WI38 (cell line): ENCODE results near the gene CPT1A.
"Not testable (repeated sequence)": the region's sequence is repeated elsewhere in the genome, so short reads cannot be mapped to it uniquely, and the experiment has no call there.

ENCODE experiments used
- H3K4me3 ChIP-seq: 2 replicates; pipeline ENCODE4 v1.5.1; 2011; ENCODE audit warnings: low read depth, mild to moderate bottlenecking, control low read depth, low read length
- TF ChIP-seq, protein P1 (sequence below): IDR thresholded peaks from 2 replicates; pipeline ENCODE4 v1.5.1; 2012; ENCODE audit warnings: low read depth, mild to moderate bottlenecking, control low read depth, low read length

The CPT1A gene

DNA sequence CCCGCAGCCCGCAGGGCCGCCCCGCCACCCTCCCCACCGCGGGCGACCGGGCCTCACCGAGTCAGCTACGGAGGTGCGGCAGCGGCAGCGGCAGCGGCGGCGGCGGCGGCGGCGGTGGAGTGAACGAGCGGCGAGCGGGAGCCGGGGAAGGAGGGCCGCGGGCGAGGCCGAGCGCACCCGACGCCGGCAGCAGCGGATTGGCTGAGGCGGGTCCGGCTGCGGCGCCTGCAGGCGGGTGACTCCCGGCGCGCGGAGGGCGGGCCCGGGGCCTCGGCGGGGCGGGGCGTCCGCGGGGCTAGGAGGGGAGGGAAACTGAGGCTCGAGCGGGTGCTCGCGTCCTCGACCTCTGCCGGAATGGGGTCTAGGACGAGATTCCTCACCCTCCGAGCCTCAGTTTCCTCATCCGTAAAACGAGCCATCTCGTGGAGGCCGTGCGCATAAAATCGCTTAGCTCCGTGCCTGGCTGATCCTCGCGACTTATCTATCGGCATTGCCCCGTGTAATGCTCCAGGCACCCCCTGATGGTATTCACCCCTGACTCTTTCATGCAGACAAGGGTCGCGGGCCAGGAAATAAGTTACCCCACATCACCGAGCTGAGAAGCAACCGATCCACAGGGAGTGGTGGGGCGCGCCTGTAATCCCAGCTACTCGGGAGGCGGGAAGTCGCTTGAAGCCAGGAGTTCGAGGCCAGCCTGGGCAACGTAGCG, at the start of gene CPT1A:
Gene CPT1A, minus strand, starts transcription at position 199 of the 709 bp plus-strand sequence. CDS start 26,442 bp downstream, outside the sequence.
- TF ChIP-seq, protein P1, sequence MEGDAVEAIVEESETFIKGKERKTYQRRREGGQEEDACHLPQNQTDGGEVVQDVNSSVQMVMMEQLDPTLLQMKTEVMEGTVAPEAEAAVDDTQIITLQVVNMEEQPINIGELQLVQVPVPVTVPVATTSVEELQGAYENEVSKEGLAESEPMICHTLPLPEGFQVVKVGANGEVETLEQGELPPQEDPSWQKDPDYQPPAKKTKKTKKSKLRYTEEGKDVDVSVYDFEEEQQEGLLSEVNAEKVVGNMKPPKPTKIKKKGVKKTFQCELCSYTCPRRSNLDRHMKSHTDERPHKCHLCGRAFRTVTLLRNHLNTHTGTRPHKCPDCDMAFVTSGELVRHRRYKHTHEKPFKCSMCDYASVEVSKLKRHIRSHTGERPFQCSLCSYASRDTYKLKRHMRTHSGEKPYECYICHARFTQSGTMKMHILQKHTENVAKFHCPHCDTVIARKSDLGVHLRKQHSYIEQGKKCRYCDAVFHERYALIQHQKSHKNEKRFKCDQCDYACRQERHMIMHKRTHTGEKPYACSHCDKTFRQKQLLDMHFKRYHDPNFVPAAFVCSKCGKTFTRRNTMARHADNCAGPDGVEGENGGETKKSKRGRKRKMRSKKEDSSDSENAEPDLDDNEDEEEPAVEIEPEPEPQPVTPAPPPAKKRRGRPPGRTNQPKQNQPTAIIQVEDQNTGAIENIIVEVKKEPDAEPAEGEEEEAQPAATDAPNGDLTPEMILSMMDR = no peak
- peak within 1 kb of the TSS; percentile 82 for H3K4me3 ChIP-seq

DNA sequence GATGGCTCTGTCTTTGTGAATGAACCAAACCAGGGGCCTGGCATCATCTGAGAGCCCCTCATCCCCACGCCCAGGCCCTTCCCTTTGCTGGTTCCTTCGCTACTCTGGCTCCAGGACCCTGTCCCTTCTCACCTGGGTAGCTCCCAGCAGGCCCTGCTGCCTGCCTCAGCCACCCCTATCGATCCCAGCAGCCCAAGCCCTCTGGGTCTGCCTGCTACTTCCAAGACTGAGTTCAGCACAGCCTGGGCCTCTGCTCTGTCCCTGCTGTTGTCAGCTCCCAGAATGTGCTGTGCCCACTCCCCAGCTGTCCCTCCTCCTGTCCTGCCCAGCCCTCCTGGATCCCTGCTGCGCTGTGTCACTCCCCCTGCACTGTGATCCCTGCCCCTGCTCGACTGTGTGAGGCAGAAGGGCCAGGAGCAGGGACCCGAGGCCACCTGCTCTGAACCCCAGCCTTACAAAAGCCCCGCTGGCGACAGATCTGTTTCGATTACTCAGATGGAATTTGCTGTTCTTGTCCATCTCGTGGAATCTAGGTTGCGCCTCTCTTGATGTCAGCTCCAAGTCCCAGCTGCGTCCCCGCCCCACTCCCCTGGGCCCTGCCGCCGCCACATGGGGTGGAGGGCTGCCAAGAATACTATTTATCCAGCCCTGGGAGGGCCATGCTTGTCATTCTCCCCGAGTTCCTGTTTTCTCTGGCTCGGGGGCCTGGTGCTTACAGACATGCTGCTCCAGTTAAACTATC, 48.9 kb upstream of the CPT1A start:
- TF ChIP-seq, protein P1 = no peak; the same call in 1 of the 2 replicates

DNA sequence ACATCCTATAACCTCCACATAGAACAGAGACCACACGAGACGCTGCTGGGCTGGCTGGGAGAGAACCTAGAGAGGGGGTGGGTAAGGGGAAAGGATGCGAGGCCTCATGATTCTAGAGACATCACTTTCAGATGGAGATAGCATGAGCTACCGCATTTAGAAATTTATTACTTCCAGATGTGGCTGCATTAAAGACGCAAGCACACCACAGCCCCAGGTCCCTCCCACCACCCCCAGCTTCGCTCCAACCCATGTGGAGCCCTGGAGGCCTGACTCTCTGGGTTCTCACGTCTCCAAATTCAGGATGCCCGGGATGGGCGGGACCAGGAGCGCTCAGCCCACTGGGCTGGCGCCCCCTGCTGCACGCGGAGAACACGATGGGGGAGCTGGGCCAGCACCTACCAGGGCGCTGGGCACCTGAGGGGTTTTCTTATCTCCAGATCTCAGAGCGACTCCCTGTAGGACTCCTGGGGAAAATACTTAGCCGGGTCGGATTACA, 48.3 kb upstream of the CPT1A start:
- H3K4me3 ChIP-seq = no peak overlapping the region
- TF ChIP-seq, protein P1 = peak; percentile 38

More for the DNA sequence above, 48.9 kb upstream of the CPT1A start:
- H3K4me3 ChIP-seq = no peak overlapping the region

DNA sequence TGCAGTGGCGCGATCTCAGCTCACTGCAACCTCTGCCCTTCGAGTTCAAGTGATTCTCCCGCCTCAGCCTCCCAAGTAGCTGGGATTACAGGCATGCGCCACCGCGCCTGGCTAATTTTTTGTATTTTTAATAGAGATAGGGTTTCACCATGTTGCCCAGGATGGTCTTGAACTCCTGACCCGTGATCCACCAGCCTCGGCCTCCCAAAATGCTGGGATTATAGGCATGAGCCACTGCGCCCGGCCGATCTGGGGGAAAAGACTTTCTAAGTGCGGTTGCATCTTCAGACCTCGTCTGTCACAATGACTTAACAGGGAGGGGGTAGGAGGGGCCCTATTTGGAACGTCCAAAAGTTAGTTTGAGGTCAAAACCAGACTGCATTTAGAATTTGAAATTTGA, 43.1 kb upstream of the CPT1A start:
- not testable (repeated sequence) for H3K4me3 ChIP-seq

DNA sequence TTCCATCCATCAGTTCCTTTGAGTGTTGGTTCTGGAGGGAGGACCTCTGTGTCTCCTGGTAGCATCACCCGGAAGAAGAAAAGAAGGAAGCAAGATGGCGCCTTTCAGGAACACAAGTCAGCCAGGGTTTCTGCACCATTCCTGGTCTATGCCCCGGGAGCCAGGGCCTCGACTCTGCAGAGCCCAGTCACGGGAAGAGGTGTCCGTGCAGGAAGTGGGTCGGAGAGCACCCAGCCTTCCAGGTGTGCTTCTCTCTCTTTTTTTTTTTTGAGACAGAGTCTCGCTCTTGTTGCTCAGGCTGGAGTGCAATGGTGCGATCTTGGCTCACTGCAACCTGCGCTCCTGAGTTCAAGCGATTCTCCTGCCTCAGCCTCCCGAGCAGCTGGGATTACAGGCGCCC, 40.7 kb upstream of the CPT1A start:
- TF ChIP-seq, protein P1 = no peak
- no peak overlapping the region for H3K4me3 ChIP-seq

DNA sequence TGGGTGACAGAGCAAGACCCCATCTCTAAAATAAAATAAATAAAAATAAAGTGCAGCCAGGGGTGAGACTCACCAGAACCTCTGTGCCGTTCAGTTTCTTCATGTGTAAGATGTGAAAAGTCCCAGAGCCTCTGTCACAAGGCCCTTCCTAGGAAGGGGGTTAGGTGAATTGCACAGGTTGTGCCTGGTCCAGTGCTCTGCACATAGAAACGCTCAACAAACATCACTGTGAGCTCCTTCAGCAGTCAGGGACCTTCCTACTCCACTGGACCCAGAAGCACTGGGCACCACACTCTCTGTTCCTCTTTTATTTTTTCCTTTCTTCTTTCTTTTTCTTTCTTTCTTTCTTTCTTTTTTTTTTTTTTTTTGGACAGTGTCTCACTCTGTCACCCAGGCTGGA, 39.6 kb upstream of the CPT1A start:
- TF ChIP-seq, protein P1 = no peak
- H3K4me3 ChIP-seq = no peak overlapping the region

DNA sequence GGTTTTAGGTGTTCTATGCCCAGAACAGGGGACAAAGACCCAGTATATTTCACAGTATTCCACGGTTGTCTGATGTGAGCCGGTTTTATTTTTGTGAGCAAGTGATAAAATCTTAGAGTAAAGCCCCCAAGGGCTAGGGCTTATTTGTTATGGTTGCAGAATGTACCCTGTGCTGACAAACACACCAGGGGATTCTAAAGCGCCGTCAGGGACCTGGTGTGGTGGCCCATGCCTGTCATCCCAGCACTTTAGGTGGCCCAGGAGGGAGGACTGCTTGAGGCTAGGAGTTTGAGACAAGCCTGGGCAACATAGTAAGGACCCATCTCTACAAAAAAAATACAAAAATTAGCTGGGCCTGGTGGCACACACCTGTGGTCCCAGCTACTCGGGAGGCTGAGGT, 39.1 kb upstream of the CPT1A start:
- TF ChIP-seq, protein P1 = no peak
- no peak overlapping the region for H3K4me3 ChIP-seq
